ENCODE results near the gene OSM. TPM values are rescaled to one million over a fixed set of nuclear protein-coding genes. Genes with fewer than 3 reads are reported as not detected.

Gene OSM
- polyA plus RNA-seq, 3 donors = 48.0 to 295 (median 146) TPM

- intact Hi-C loops (cut with micrococcal nuclease) = no loop called here
- DNase-seq = no peak
These were observed 29.7 kb upstream of the OSM start for GRCh38 chr22:30296324-30296723.

GRCh38 chr22:30295576-30295975 is 28.9 kb upstream of the OSM start:
- no peak overlapping the region for H3K27ac ChIP-seq (ENCODE audit: low read depth in 1 of 2, low read length in 2 of 2)
- no peak overlapping the region for H2AFZ ChIP-seq (ENCODE audit: insufficient read depth, low read depth, low read length, poor library complexity, severe bottlenecking)
- no peak overlapping the region for H3K4me3 Mint-ChIP-seq
- H3K4me3 ChIP-seq (replicated peaks in 1 of 3; ENCODE audit: low read depth in 2 of 3, low read length in 3 of 3) = no peak overlapping the region
- WGBS (ENCODE audit: insufficient coverage) = 95% methylated on average over 6 of the region's 7 CpGs
- H4K20me1 ChIP-seq (ENCODE audit: insufficient read depth, low read length) = peaks cover 44% of the 10 kb centered on the region
- H3K4me2 ChIP-seq (replicated peaks; ENCODE audit: extremely low read depth, low read length, poor library complexity, severe bottlenecking) = no peak overlapping the region
- no peaks in the 10 kb centered on the region for H3K4me1 ChIP-seq (ENCODE audit: control insufficient read depth in 1 of 2, insufficient read depth in 2 of 2, low read length in 2 of 2)
- H3K27ac Mint-ChIP-seq = no peak overlapping the region
- no peak for DNase-seq
- no peaks in the 10 kb centered on the region for H3K9me3 ChIP-seq (replicated peaks in 1 of 2; ENCODE audit: control insufficient read depth in 1 of 2, insufficient read depth in 1 of 2, low read length in 2 of 2)
- H3K36me3 ChIP-seq (replicated peaks in 1 of 2; ENCODE audit: control insufficient read depth in 1 of 2, insufficient read depth in 2 of 2, low read length in 2 of 2) = peaks cover 76 to 97% of the 10 kb centered on the region in 2 donors
- H3K9ac ChIP-seq (ENCODE audit: insufficient read depth, low read length, poor library complexity, severe bottlenecking) = no peak overlapping the region
- intact Hi-C loops (cut with micrococcal nuclease) = no loop called here
- H3K9me3 Mint-ChIP-seq = no peaks in the 10 kb centered on the region
- no peaks in the 10 kb centered on the region for H3K79me2 ChIP-seq (ENCODE audit: insufficient read depth, low read length)
- TF ChIP-seq CTCF (IDR thresholded peaks at IDR 0.05) = no peak
- H3K36me3 Mint-ChIP-seq = peaks cover 83 to 94% of the 10 kb centered on the region in 2 donors
- no peaks in the 10 kb centered on the region for H3K27me3 ChIP-seq (ENCODE audit: control insufficient read depth in 2 of 2, insufficient read depth in 2 of 2, low read length in 2 of 2)
- H3K27me3 Mint-ChIP-seq (ENCODE audit: low read depth in 3 of 3) = peaks cover 0 to 2% (median 0%) of the 10 kb centered on the region in 3 donors
- H3K4me1 Mint-ChIP-seq = peaks cover 3% of the 10 kb centered on the region

More at GRCh38 chr22:30296324-30296723, 29.7 kb upstream of the OSM start:
- Mint-ChIP-seq H3K4me3 (no peak overlapping the region), H3K4me1 (peaks cover 11% of the 10 kb centered on the region), H3K36me3 (peaks cover 91 to 99% of the 10 kb centered on the region in 2 donors), H3K9me3 (no peaks in the 10 kb centered on the region), H3K27me3 (ENCODE audit: low read depth in 3 of 3) (peaks cover 0 to 2% (median under 1%) of the 10 kb centered on the region in 3 donors), H3K27ac (no peak overlapping the region)
- Histone ChIP-seq H3K27me3 (ENCODE audit: control insufficient read depth in 2 of 2, insufficient read depth in 2 of 2, low read length in 2 of 2) (no peaks in the 10 kb centered on the region), H3K4me1 (ENCODE audit: control insufficient read depth in 1 of 2, insufficient read depth in 2 of 2, low read length in 2 of 2) (peaks cover 5% of the 10 kb centered on the region in 2 donors), H3K27ac (ENCODE audit: low read depth in 1 of 2, low read length in 2 of 2) (no peak overlapping the region), H2AFZ (ENCODE audit: insufficient read depth, low read depth, low read length, poor library complexity, severe bottlenecking) (no peak overlapping the region), H3K9ac (ENCODE audit: insufficient read depth, low read length, poor library complexity, severe bottlenecking) (no peak overlapping the region), H3K4me2 (replicated peaks; ENCODE audit: extremely low read depth, low read length, poor library complexity, severe bottlenecking) (no peak overlapping the region), H3K9me3 (replicated peaks in 1 of 2; ENCODE audit: control insufficient read depth in 1 of 2, insufficient read depth in 1 of 2, low read length in 2 of 2) (no peaks in the 10 kb centered on the region), H4K20me1 (ENCODE audit: insufficient read depth, low read length) (peaks cover 44% of the 10 kb centered on the region), H3K4me3 (replicated peaks in 1 of 3; ENCODE audit: low read depth in 2 of 3, low read length in 3 of 3) (no peak overlapping the region), H3K36me3 (replicated peaks in 1 of 2; ENCODE audit: control insufficient read depth in 1 of 2, insufficient read depth in 2 of 2, low read length in 2 of 2) (peaks cover 77 to 100% of the 10 kb centered on the region in 2 donors), H3K79me2 (ENCODE audit: insufficient read depth, low read length) (no peaks in the 10 kb centered on the region)
- TF ChIP-seq CTCF (IDR thresholded peaks at IDR 0.05) = no peak
- WGBS (ENCODE audit: insufficient coverage) = 94% methylated on average over 3 of the region's 4 CpGs

Measured in CD14-positive monocyte (primary cell).